ENCODE results near the gene ATP11A. TPM values are rescaled to one million over a fixed set of nuclear protein-coding genes. Genes with fewer than 3 reads are reported as not detected.
A peak's percentile ranks its signal among the peaks of the same experiment; 100 is the strongest.

The ATP11A gene
- total and polyA plus RNA-seq, 9 donors, result 6.6 to 72.7 (median 34.9) TPM

DNA sequence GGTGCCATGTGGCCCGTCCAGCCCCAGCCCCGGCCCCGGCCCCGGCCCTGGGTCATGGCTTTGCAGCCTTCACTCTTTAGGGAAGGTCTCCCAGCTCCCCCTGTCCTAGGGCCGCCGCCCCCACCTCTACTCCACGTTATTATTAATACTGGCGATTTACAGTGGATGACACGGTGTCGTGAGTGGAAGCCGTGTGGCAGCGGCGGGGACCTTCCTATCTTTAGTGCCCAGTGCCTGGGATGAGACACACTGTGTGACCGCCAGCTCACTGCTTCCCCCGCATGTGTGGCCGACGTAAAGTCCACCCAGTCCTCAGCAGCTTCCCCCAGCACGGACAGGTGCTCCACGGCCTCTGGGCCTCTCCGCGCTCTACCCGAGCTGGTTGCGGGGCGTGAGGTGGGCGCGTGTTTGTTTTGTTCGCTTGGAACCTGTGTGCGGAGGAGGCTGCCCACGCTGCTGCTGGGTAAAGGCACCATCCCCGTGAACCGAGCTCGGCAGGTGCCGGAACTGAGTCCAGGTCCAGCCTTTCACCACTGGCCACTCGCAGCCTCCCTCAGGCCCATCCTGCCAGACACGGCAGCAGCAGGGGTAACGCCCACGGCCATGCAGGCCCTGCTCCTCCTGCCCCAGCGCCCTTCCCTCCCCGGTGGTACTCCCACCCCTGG lies 208.2 kb downstream of the ATP11A start:
- Histone ChIP-seq H3K4me1 (ENCODE audit: insufficient read depth) (peaks cover 4% of the 10 kb centered on the region), H3K27me3 (no peaks in the 10 kb centered on the region), H3K27ac (no peak overlapping the region), H3K9me3 (no peaks in the 10 kb centered on the region), H3K36me3 (no peaks in the 10 kb centered on the region), H3K4me3 (no peak overlapping the region)
- TF ChIP-seq EP300 (IDR thresholded peaks at IDR 0.05) (no peak), POLR2A (IDR thresholded peaks at IDR 0.05) (no peak)
- TF ChIP-seq, protein P1, sequence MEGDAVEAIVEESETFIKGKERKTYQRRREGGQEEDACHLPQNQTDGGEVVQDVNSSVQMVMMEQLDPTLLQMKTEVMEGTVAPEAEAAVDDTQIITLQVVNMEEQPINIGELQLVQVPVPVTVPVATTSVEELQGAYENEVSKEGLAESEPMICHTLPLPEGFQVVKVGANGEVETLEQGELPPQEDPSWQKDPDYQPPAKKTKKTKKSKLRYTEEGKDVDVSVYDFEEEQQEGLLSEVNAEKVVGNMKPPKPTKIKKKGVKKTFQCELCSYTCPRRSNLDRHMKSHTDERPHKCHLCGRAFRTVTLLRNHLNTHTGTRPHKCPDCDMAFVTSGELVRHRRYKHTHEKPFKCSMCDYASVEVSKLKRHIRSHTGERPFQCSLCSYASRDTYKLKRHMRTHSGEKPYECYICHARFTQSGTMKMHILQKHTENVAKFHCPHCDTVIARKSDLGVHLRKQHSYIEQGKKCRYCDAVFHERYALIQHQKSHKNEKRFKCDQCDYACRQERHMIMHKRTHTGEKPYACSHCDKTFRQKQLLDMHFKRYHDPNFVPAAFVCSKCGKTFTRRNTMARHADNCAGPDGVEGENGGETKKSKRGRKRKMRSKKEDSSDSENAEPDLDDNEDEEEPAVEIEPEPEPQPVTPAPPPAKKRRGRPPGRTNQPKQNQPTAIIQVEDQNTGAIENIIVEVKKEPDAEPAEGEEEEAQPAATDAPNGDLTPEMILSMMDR (IDR thresholded peaks at IDR 0.05), result no peak
- intact Hi-C loops (cut with DNase I), result no loop called here
- DNase-seq, result peak in 2 of 5 donors; percentile 13 to 29
- 71 to 81% (median 78%) methylated on average over 38 to 39 of the region's 39 CpGs for WGBS, 3 donors

DNA sequence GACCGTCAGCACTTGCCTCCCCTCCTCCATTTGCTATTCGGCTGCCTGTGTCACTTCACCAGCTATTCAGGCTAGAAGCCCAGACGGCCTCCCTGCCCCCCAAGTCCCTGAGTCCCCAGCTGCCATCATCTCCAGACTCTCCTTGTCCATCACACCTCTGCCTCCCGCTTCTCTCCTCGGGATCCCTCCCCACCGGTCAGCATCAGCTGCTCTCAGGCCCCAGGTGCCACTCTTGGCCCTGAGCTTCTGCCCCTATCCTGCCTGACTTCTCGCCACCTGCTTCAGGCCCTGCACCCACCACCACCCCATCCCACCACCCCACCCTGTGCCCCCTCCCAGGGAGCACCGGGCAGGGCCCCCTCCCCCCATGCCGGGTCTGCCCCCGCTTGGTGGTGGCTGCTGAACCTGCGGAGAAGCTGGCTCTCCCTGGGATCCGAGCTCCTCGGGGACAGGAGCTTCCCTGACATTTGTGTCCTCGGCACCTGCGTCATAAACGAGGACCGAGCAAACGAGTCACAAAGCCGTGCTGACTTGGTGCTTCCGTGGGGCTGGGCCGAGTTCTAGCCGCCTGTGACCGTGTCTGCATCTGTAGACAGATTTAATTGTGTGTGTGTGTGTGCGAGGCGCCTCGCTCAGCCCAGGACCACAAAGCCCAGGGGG lies 208.9 kb downstream of the ATP11A start:
- WGBS, 3 donors, result 78 to 85% (median 83%) methylated on average over 26 of the region's 26 CpGs
- TF ChIP-seq POLR2A (IDR thresholded peaks at IDR 0.05), result no peak
- no peaks in the 10 kb centered on the region for H3K9me3 ChIP-seq
- H3K27me3 ChIP-seq, result no peaks in the 10 kb centered on the region
- DNase-seq, result peak in 3 of 5 donors; percentile 9 to 24 (median 16)
- intact Hi-C loops (cut with DNase I), result no loop called here
- peaks cover 4% of the 10 kb centered on the region for H3K4me1 ChIP-seq (ENCODE audit: insufficient read depth)
- no peak overlapping the region for H3K27ac ChIP-seq
- H3K36me3 ChIP-seq, result no peaks in the 10 kb centered on the region
- no peak overlapping the region for H3K4me3 ChIP-seq

DNA sequence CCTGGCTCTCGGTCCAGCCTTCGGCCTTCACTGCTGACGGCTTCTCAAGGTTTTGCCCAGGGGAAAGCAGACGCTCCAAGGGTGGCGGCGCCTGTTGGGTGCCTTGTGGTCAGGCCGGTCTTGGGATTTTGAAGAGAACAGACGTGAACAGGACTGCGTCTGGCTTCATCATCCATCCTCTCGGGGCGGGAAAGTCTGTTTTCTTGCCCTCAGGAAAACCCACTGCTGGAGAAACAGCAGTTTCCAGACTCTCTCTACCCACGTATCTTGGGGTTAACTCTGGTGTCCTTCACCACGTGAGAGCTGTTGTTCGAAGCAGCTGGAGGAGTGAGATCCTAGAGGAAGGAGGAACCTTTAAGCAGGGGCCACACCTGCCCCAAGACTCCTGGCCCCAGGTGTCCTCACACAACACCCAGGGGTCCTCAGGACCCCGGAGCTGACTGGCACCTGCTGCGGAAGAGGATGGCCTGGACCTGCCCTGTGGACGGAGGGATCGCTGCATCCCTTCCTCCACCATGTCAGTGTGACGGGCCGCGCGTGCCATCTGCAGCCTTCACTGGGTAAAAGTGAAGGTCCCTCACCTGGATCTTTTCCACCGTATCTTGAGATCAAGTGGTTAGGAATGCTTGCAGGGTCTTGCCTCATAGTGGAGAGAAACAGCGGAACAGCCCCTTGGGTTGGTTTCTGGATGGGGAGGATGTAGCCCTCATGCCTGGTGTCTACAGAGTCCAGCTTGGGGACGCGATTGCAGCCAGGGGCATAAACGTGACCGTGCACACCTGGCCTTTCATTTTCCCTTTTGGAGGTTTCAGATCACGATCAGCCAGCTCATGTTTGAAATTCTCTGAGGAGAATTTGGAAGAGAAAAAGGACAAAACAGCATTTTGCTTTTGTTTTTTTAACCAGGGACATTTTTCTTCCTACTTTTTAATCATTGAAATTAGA lies 209.7 kb downstream of the ATP11A start:
- H3K36me3 ChIP-seq, result no peaks in the 10 kb centered on the region
- peaks cover 2% of the 10 kb centered on the region for H3K4me1 ChIP-seq (ENCODE audit: insufficient read depth)
- H3K4me3 ChIP-seq, result no peak overlapping the region
- H3K27ac ChIP-seq, result no peak overlapping the region
- WGBS, 3 donors, result 80 to 85% (median 85%) methylated on average over 29 of the region's 29 CpGs
- TF ChIP-seq, protein P1 (IDR thresholded peaks at IDR 0.05), result no peak
- TF ChIP-seq EP300 (IDR thresholded peaks at IDR 0.05) (no peak), POLR2A (IDR thresholded peaks at IDR 0.05) (no peak)
- DNase-seq, result peak in 2 of 5 donors; percentile 5 to 12
- no peaks in the 10 kb centered on the region for H3K27me3 ChIP-seq
- intact Hi-C loops (cut with DNase I), result no loop called here
- no peaks in the 10 kb centered on the region for H3K9me3 ChIP-seq

DNA sequence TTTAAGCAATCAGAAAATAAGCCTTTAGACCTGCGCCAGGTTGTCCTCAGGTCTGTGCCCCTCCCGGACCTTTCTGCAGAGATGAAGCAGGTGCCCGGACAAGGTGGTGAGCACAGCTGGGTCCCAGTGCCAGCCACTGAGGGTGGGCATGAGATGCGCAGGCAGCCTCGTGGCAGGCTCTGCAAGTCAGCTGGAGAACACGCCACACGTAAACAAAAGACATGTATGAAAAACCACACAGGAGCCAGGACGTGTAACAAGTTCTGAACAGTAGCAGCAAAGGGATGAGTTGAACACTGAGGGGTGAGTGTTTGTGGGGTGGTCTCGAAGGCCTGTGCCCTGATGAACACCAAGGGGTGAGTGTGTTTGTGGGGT lies 210.4 kb downstream of the ATP11A start:
- intact Hi-C loops (cut with DNase I), result no loop called here
- H3K4me1 ChIP-seq (ENCODE audit: insufficient read depth), result no peaks in the 10 kb centered on the region
- H3K27ac ChIP-seq, result no peak overlapping the region
- H3K27me3 ChIP-seq, result no peaks in the 10 kb centered on the region
- no peak overlapping the region for H3K4me3 ChIP-seq
- H3K36me3 ChIP-seq, result no peaks in the 10 kb centered on the region
- WGBS, 3 donors, result 85 to 94% (median 89%) methylated on average over 9 of the region's 9 CpGs
- H3K9me3 ChIP-seq, result no peaks in the 10 kb centered on the region
- TF ChIP-seq, protein P1 (IDR thresholded peaks at IDR 0.05), result no peak
- TF ChIP-seq EP300 (IDR thresholded peaks at IDR 0.05) (no peak), POLR2A (IDR thresholded peaks at IDR 0.05) (no peak)
- DNase-seq, result peak in 1 of 5 donors; percentile 13
